Aorta (tissue), 5 donors: Measurements from ENCODE around the gene AGAP3. TPM values are rescaled to one million over a fixed set of nuclear protein-coding genes. Genes with fewer than 3 reads are reported as not detected.
A peak's percentile ranks its signal among the peaks of the same experiment; 100 is the strongest.

Experiments used
- ATAC-seq: fragments of 200-7000 bp; cut with Tn5 transposase; one replicate; pipeline ENCODE4 v1.9.1; 2022; ENCODE audit warnings: moderate library complexity; ENCODE audit not compliant: low FRiP score
- DNase-seq, 2 donors: peaks; one replicate each; pipeline ENCODE4 v3.0.0-alpha.2; 2020
- H3K27ac ChIP-seq, 2 donors: one replicate each; pipeline ENCODE4 v1.5.1; 2013; ENCODE audit warnings: low read length in 2 of 2, mild to moderate bottlenecking in 2 of 2, moderate library complexity in 2 of 2, control low read depth in 1 of 2, inconsistent platforms in 1 of 2, low read depth in 1 of 2
- H3K27me3 ChIP-seq, 2 donors: one replicate each; pipeline ENCODE4 v1.6.1; 2013; ENCODE audit warnings: control low read depth in 1 of 2, low read length in 1 of 2, mild to moderate bottlenecking in 1 of 2, moderate library complexity in 1 of 2; ENCODE audit not compliant: insufficient read depth in 2 of 2, control insufficient read depth in 1 of 2
- H3K36me3 ChIP-seq, 2 donors: one replicate each; pipeline ENCODE4 v1.6.1; 2013; ENCODE audit warnings: control low read depth in 1 of 2, low read length in 1 of 2, mild to moderate bottlenecking in 1 of 2; ENCODE audit not compliant: insufficient read depth in 2 of 2, control insufficient read depth in 1 of 2
- H3K4me1 ChIP-seq, 2 donors: one replicate each; pipeline ENCODE4 v1.6.1; 2013; ENCODE audit warnings: low read length in 2 of 2, control low read depth in 1 of 2, mild to moderate bottlenecking in 1 of 2, moderate library complexity in 1 of 2; ENCODE audit not compliant: insufficient read depth in 2 of 2, control insufficient read depth in 1 of 2
- H3K4me3 ChIP-seq, 2 donors: one replicate each; pipeline ENCODE4 v1.5.1; 2013; ENCODE audit warnings: low read length in 2 of 2, control low read depth in 1 of 2, mild to moderate bottlenecking in 1 of 2
- H3K9me3 ChIP-seq: one replicate; pipeline ENCODE4 v1.6.1; 2013; ENCODE audit warnings: mild to moderate bottlenecking, low read length; ENCODE audit not compliant: control insufficient read depth
- WGBS, 2 donors: extraction: QIAGEN DNeasy Blood & Tissue Kit; methylation state at CpG; one replicate each; pipeline ENCODE4 v1.1.7; 2013; 5-methylcytosine and 5-hydroxymethylcytosine counted together
- intact Hi-C, 2 donors: fragments of 100-400 bp; cut with DNase I; formaldehyde crosslinking; loops; one replicate each; pipeline versions ENCODE4 v1.14.2 to v1.15.0; 2022
- polyA plus RNA-seq, 2 donors: library from polyadenylated mRNA; stranded (reverse); fragments of 200-250 nt; gene quantifications; one replicate each; pipeline ENCODE4 v1.2.3, GENCODE V29; 2013
- total RNA-seq, 2 donors: library from RNA; stranded (reverse); fragmentation: NEBNext Ultra II Directional; extraction: Animal tissue kit (Norgen Biotek cat#: 25700); gene quantifications; one replicate each; pipeline ENCODE4 v1.2.1, GENCODE V29; 2021
- donor health status: healthy with polysubstance abuse.
- donor health status: Bipolar disorder and iron deficiency.
- donor health status: DM: no; HTN: no; CAD: no.
- donor health status: DM: no; HTN: no; CAD: no.
- donor health status: DM: yes; HTN: yes; CAD: no.

AGAP3 gene
- total and polyA plus RNA-seq, 4 donors = 21.5 to 115 (median 82.7) TPM

DNA sequence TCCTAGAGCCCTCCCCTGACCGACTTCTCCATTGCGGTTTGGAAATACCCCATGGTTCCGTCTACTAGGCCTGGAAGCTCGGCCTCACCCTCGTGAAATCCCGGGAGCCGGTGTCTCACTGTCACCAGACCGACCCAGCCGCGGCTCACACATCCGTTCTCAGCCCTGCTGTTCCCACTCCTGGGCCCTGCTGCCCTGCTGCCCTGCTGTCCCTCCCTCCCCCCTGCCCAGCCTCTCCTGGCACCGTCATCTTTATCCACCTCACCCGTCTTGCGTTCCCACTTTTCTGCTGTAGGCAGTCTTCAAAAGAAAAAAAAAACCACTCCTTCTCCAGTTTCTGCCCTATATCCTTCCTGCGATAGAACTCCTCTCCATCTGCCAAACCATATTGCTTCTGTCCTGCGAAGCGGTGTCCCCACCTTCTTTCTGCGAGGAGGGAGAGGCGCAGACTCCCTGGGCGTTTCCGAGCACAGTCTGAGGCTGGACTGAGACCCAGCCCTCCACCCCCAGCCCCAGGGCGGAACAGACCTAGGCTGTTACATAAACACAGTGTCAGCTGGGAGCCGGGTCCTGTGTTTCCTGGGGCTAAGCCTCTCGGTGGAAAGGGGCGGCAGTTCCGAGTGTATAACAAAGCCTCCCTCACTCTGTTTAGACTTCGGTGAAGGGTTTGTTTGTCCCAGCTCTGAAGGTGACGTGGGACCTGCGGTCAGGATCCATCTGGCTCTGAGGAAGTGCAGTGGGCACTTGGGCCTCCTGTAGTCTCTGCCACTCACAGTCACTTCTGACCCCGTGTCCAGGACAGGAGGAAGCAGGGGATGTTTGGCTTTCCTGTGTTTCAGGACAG, 2.8 kb downstream of the AGAP3 start:
- Histone ChIP-seq H3K27me3 (no peaks in the 10 kb centered on the region), H3K36me3 (no peaks in the 10 kb centered on the region), H3K9me3 (no peaks in the 10 kb centered on the region), H3K4me3 (no peak overlapping the region), H3K27ac (no peak overlapping the region), H3K4me1 (no peaks in the 10 kb centered on the region)
- WGBS, 2 donors = 76 to 80% methylated on average over 29 to 30 of the region's 30 CpGs
- intact Hi-C loops = no loop called here
- DNase-seq = peak; percentile 86 to 94
- peak; percentile 55 for ATAC-seq

DNA sequence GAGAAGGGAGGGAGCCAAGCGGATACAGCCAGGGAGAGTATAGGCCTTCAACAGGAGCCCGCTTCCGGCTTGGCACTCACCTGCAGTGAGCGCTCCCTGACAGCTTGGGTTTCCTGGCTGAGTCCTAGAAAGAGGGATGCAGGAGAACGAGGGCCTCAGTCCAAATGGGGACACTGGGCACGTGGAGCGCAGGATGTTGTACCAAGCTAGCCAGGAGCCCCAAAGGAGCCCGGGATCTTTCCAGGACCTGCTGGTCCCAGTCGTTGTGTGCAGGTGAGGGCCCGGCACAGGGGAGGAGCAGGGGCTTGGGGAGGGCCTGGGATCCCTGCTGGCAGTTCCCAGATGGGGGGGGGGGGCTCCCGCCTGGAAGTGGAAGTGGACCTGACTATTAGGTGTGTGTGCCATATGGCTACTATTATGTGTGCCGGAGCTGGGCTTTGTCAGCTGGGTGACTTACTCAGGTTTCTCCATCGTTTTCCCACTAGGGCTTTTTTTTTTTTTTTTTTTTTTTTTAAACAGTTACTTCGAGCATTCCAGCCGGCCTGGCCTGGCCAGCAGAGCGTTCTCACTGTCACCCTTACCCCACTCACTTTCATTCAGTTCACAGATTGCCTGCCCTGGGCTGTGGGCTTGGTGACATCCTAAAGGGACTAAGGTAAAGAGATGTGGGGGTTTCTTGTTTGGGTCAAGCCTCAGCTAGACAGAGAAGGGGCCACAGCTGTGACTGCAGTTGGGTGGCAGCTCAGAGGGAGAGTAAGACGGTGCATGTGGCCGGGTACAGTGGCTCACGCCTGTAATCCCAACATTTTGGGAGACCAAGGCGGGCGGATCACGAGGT, 3.8 kb downstream of the AGAP3 start:
- 77% methylated on average over 22 of the region's 22 CpGs for WGBS, 2 donors

DNA sequence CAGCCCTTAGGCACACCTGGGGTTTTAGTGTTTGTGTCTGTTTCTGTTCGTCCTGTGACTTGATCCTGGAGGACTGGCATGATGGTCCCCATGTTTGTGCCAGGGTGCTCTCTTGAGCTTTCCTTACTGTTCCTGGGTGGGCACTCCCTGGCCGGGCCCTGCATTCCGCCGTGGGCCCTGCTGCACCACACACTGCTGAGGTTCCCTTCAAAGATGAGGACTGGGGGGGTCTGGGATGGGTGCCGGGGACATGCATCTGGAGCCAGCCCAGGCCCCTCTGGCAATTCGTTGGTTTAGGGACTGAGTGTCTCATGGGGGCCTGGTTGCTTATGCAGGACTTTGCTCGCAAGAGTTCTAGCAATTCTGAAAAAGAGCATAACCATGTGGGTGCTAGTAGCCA, 4.7 kb downstream of the AGAP3 start:
- Histone ChIP-seq H3K27me3 (no peaks in the 10 kb centered on the region), H3K27ac (no peak overlapping the region), H3K36me3 (no peaks in the 10 kb centered on the region), H3K4me1 (no peaks in the 10 kb centered on the region), H3K9me3 (no peaks in the 10 kb centered on the region), H3K4me3 (no peak overlapping the region)
- intact Hi-C loops = loop anchor here in 1 of 2 donors (2.0 kb wide), 1 partner anchor 18 kb away; no protein-coding TSS in a partner anchor
- 83 to 89% methylated on average over 7 of the region's 7 CpGs for WGBS, 2 donors
- no peak for DNase-seq
- no peak for ATAC-seq

More for the DNA sequence above, 3.8 kb downstream of the AGAP3 start:
- intact Hi-C loops = loop anchor here in 1 of 2 donors (2.0 kb wide), 1 partner anchor 19 kb away; no protein-coding TSS in a partner anchor
- DNase-seq (no peak), ATAC-seq (no peak)
- no peaks in the 10 kb centered on the region for H3K9me3 ChIP-seq
- H3K36me3 ChIP-seq = no peaks in the 10 kb centered on the region
- H3K4me1 ChIP-seq = no peaks in the 10 kb centered on the region
- no peak overlapping the region for H3K4me3 ChIP-seq
- H3K27me3 ChIP-seq = no peaks in the 10 kb centered on the region
- H3K27ac ChIP-seq = no peak overlapping the region

DNA sequence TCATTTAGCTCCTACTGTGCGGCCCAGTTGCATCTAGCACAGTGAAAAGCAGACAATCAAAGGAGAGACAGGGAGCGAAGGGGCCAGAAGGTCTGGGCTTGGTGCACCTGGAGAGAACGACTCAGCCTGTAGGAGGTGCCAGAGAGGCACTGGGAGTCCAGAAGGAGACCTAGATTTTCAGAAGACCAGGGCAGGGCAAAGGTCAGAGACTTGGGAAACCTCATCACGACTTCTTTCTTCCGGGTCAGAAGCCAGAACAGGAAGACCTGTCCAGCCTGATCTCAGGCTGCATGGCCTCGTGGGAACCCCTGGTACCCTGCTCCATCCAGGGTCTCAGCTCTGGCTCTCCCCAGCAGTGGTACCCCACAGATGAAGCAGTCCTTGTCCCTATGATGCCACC, 5.2 kb downstream of the AGAP3 start:
- no peaks in the 10 kb centered on the region for H3K36me3 ChIP-seq
- intact Hi-C loops = loop anchor here in 1 of 2 donors (2.0 kb wide), 1 partner anchor 17 kb away; no protein-coding TSS in a partner anchor
- DNase-seq = no peak
- no peaks in the 10 kb centered on the region for H3K4me1 ChIP-seq
- H3K9me3 ChIP-seq = no peaks in the 10 kb centered on the region
- 67 to 69% methylated on average over 6 of the region's 6 CpGs for WGBS, 2 donors
- H3K27me3 ChIP-seq = no peaks in the 10 kb centered on the region
- ATAC-seq = no peak
- no peak overlapping the region for H3K4me3 ChIP-seq
- H3K27ac ChIP-seq = no peak overlapping the region

DNA sequence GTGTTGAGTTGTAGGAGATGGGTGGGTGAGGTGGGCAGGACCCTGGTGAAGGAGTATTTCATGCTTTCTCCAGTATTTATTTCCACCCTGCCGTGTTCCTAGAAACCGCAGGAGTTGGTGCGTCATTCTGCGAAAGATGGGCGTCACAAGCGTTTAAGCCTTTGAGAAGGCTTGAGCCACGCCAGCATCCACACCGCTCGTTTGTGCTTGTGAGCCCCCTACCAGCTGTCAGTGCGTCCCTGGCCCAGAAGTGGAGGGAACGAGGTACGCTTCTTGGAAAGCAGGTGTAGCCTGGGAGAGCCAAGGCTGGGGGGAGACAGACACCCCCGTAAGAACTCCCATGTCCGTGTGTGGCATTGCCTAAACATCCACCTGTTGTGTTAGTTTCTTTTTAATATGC, 5.7 kb downstream of the AGAP3 start:
- intact Hi-C loops = loop anchor here in 1 of 2 donors (2.0 kb wide), 1 partner anchor 17 kb away; no protein-coding TSS in a partner anchor
- no peaks in the 10 kb centered on the region for H3K36me3 ChIP-seq
- H3K4me1 ChIP-seq = no peaks in the 10 kb centered on the region
- DNase-seq = no peak
- H3K27me3 ChIP-seq = no peaks in the 10 kb centered on the region
- no peak overlapping the region for H3K4me3 ChIP-seq
- no peak for ATAC-seq
- H3K9me3 ChIP-seq = no peaks in the 10 kb centered on the region
- no peak overlapping the region for H3K27ac ChIP-seq
- 89 to 90% methylated on average over 14 of the region's 14 CpGs for WGBS, 2 donors

DNA sequence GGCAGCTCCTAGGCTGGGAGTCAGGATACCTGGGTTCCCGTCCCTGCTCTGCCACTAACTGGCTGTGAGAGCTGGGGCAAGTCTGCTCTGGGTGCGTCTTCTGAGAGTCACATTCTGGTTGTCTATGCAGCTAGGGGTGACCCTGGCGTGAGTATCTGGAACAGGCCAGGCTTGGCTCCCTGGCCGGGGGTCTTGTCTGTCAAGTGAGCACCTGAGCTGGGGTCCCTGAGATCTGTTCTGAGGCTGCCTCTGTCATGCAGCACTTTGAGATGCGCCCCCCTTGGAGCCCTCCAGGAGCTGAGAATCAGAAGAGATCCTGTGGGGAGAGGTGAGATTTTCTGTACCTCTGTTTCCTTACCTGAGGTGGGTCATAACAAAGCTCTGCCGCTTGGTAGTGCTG, 7.5 kb downstream of the AGAP3 start:
- Histone ChIP-seq H3K9me3 (no peaks in the 10 kb centered on the region), H3K36me3 (no peaks in the 10 kb centered on the region), H3K4me1 (no peaks in the 10 kb centered on the region), H3K27ac (no peak overlapping the region), H3K4me3 (no peak overlapping the region), H3K27me3 (no peaks in the 10 kb centered on the region)
- ATAC-seq (no peak), DNase-seq (no peak)
- intact Hi-C loops = no loop called here
- 93 to 97% methylated on average over 6 of the region's 6 CpGs for WGBS, 2 donors

DNA sequence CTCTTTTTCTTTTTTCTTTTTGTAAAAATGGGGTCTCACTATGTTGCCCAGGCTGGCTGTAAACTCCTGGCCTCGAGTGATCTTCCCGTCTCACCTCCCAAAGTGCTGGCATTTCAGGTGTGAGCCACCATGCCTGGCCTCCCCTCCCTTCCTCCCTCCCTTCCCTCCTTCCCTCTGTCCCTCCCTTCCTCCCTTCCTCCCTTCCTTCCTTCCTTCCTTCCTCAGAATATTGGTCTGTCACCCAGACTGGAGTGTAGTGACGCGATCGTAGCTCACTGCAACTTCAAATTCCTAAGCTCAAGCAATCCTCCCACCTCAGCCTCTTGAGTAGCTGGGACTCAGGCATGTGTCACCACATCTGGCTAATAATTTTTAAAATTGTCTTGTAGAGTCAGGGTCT, 8.4 kb downstream of the AGAP3 start:
- no peaks in the 10 kb centered on the region for H3K36me3 ChIP-seq
- H3K4me3 ChIP-seq = no peak overlapping the region
- no peaks in the 10 kb centered on the region for H3K9me3 ChIP-seq
- intact Hi-C loops = no loop called here
- ATAC-seq (no peak), DNase-seq (no peak)
- 87 to 89% methylated on average over 5 of the region's 5 CpGs for WGBS, 2 donors
- no peak overlapping the region for H3K27ac ChIP-seq
- no peaks in the 10 kb centered on the region for H3K27me3 ChIP-seq
- H3K4me1 ChIP-seq = no peaks in the 10 kb centered on the region

DNA sequence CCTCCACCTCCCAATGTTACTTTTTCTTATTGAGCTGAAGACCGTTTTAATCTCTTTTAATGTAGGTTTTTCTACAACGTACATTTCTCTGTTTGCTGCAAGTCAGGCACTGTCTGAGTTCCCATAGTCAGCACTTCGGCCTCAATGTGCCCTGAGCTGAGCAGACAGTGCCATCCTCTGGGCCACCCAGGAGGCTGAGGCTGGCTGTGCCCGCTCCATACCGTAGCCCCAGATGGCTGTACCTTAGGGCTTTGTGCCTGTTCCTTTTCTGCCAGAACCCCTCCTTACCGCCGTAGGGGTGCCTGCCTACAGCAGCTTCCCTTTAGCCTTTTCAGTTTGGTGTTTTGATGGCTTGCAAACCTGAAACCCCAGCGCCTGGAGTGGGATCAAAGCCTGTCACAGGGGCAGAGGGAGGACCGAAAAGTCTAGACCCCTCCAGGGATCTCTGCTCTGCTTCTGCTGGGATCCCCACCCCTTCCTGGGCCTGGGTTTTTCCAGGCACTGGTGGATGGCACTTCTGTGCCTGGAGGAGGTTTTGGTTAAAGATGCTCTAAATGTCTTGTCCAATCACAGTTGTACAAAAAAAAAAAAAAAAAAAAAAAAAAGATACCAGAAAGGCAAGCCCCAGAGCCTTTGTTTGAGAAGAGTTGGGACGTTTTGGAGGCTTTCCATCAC, 9.0 kb downstream of the AGAP3 start:
- intact Hi-C loops = no loop called here
- no peak overlapping the region for H3K4me3 ChIP-seq
- DNase-seq (no peak), ATAC-seq (no peak)
- H3K36me3 ChIP-seq = no peaks in the 10 kb centered on the region
- no peaks in the 10 kb centered on the region for H3K9me3 ChIP-seq
- H3K27ac ChIP-seq = no peak overlapping the region
- H3K4me1 ChIP-seq = no peaks in the 10 kb centered on the region
- no peaks in the 10 kb centered on the region for H3K27me3 ChIP-seq
- 75 to 81% methylated on average over 10 of the region's 10 CpGs for WGBS, 2 donors
